NK-92 (cell line): Measurements from ENCODE around the gene APPBP2.
"Not testable (repeated sequence)": the region's sequence is repeated elsewhere in the genome, so short reads cannot be mapped to it uniquely, and the experiment has no call there.

ENCODE experiments used
- DNase-seq: peaks from one replicate; lab custom pipeline; 2025; ENCODE audit not compliant: unreplicated experiment; lab: John Stamatoyannopoulos, UW

APPBP2 gene, protein sequence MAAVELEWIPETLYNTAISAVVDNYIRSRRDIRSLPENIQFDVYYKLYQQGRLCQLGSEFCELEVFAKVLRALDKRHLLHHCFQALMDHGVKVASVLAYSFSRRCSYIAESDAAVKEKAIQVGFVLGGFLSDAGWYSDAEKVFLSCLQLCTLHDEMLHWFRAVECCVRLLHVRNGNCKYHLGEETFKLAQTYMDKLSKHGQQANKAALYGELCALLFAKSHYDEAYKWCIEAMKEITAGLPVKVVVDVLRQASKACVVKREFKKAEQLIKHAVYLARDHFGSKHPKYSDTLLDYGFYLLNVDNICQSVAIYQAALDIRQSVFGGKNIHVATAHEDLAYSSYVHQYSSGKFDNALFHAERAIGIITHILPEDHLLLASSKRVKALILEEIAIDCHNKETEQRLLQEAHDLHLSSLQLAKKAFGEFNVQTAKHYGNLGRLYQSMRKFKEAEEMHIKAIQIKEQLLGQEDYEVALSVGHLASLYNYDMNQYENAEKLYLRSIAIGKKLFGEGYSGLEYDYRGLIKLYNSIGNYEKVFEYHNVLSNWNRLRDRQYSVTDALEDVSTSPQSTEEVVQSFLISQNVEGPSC

DNA sequence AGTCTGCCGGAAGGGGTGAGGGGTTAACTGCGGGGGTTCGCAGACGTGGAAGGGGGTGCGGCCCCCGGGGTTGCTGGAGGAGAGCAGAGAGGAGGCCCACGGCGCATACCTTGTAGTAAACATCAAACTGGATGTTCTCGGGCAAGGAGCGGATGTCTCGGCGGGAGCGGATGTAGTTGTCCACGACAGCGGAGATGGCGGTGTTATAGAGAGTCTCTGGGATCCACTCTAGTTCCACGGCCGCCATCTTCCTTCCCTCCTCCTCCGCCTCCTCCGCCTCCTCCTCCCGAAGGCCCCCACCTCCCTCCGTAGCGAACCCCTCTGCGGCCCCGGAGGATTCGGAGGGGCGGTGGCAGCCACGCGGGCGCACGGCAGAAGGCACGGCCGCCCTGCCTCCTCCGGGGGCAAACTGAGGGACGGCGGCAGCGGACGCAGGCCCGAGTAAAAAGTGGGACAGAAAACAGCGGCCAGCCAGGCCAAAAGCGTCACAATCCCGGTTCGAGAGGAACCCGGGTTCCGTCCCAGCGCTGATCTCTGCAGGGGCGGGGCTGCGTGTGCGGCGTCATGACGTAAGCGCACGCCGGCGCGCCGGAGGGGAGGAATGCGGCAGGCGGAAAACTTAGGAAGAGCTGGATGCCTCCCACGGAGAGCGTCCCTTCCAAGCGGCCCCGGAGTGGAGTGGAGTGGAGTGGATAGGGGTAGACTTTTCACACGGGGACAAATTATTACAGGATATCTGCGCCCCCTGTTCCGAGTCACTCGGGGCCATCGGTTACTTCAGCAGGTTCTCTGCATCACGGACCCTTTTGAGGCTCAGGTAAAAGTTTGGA lies at the start of gene APPBP2:
Gene APPBP2, minus strand, starts transcription at position 558 of the 830 bp plus-strand sequence. Its CDS starts 311 bp downstream, at position 247.
- DNase-seq, result no peak

DNA sequence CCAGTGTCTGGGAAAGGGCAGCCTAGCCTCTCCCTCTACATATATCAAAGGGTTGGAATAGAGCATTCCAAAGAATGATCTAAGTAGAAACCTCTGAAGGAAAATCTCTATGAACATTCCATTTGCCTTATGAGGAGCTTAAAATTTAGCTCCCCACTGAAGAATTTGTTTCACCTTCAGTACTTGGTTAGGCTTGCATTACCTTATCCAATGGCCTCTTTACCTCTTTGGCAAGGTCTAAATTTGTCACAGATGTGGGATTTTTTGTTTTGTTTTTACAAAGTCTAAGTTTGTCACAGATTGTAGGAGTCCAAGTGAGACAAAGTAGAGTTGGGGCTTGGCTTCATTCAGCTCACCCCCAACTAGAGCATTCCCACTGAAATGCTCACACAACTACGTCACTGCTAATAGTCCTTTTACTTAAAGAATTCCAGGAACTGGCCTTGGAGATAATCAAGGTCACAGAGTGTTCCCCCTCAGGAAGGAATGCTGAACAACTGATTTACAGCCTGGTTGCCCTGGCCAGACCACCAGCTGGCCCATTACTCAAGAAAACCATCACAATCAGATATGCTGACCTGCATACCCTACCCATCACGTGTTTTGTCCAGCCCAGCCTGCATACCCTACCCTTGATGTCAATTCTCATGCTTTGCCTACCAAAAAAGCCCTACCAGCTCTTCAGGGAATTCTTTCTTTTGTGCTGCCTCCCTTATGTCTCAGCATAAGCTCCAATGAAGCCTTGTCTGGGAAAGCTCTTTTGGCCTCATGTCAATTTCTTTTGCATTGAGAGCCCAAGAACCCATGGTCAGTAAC lies 47.4 kb upstream of the APPBP2 start:
- no peak for DNase-seq

- DNase-seq, result no peak
Measured at GRCh38 chr17:60565233-60565632, 39.2 kb upstream of the APPBP2 start.

DNA sequence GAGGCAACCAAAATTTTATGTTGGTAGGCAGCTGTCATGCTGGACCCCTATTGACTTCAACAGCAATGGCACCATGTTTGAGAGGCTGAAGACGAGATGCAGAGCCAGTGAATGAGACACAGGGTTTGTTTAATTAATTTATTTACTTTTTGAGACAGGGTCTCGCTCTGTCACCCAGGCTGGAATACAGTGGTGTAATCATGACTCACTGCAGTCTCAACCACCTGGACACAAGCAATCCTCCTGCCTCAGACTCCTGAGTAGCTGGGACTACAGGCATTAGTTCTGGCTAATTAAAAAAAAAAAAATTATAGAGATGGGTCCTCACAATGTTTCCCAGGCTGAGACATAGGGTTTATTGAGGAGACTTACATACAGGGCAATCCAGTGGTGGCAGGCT lies 37.7 kb upstream of the APPBP2 start:
- no peak for DNase-seq

DNA sequence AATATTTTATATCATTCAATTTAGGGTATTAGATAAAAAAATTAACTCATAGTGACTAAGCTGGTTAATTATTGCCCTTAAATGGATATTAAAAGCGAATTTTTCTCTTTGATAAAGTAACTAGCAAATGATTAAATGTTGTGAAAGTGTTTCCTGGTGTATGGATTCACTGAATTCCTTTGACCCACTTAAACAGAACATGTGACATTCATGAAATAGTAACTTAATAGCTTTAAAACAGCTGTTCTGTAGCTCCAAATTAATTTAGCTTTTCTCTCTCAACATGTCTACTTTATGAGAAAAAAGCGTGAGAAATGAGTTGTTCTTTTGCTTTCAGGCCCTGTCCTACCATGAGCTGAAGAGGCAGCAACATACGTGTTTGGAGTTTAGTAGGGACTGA lies 36.4 kb upstream of the APPBP2 start:
- DNase-seq, result no peak

GRCh38 chr17:60560860-60561257 lies 34.8 kb upstream of the APPBP2 start:
- DNase-seq, result no peak

GRCh38 chr17:60559995-60560859 lies 34.2 kb upstream of the APPBP2 start:
- DNase-seq, result no peak

GRCh38 chr17:60559659-60559994 lies 33.6 kb upstream of the APPBP2 start:
- no peak for DNase-seq

- DNase-seq, result no peak
Measured at GRCh38 chr17:60557805-60558204, 31.8 kb upstream of the APPBP2 start.

- no peak for DNase-seq
Measured at GRCh38 chr17:60555786-60556185, 29.7 kb upstream of the APPBP2 start.

- DNase-seq, result no peak
Measured at GRCh38 chr17:60554377-60554788, 28.3 kb upstream of the APPBP2 start.

GRCh38 chr17:60552255-60552654 lies 26.2 kb upstream of the APPBP2 start:
- not testable (repeated sequence) for DNase-seq

- DNase-seq, result no peak
Measured at GRCh38 chr17:60548990-60549389, 22.9 kb upstream of the APPBP2 start.

DNA sequence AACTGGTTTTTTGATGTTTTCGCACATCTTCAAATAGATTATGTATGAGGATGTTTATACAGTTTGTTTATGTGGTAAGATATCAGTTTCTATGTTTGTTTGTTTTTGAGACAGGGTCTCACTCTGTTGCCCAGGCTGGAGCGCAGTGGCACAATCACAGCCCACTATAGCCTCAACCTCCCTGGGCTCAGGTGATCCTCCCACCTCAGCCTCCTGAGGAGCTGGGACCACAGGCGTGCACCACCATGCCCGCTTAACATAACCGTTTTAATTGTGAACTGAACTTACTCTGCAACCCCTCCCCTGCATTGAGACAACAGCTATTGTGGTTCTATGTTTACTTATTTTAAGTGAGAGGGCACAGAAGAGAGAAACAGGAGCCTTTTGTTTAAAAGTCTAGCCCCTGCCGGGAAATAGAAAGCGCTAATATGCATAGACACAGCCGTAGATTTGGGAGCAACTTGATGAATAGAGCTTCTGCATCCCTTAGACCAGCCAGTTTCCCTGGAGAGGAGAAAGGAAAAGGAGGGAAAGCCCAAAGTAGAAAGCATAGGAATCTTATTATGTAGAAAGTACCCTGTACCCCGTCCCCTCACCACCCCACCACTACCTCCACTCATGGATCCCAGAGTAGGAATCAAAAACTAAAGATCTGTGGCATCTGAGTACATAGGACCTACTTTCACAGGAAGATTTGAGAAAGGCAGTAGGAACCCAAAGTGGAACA lies 19.6 kb upstream of the APPBP2 start:
- DNase-seq, result no peak

GRCh38 chr17:60542071-60542470 lies 16.0 kb upstream of the APPBP2 start:
- no peak for DNase-seq

- no peak for DNase-seq
Measured at GRCh38 chr17:60540460-60540859, 14.4 kb upstream of the APPBP2 start.

DNA sequence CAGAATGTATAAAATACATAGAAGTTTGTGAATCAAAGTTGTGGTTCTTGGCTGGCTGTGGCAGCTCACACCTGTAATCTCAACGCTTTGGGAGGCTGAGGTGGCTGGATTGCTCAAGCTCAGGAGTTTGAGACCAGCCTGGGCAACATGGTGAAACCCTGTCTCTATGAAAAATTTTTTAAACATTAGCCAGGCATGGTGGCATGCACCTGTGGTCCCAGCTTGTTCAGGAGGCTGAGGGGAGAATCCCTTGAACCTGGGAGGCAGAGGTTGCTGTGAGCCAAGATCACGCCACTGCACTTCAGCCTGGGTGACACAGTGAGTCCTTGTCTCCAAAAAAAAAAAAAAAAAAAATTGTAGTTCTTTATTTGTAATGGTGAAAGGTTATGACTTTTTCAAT lies 13.8 kb upstream of the APPBP2 start:
- DNase-seq, result no peak

DNA sequence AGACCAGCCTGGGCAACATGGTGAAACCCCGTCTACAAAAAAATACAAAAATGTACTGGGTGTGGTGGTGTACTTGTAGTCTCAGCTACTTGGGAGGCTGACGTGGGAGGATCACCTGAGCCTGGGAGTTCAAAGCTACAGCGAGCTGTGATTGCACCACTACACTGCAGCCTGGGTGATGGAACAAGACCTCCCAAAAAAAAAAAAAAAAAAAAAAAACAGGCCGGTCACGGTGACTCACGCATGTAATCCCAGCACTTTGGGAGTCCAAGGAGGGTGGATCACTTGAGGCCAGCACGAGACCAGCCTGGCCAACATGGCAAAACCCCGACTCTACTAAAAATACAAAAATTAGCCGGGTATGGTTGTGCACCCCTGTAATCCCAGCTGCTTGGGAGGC lies 12.7 kb upstream of the APPBP2 start:
- no peak for DNase-seq
